Activated T-cell treated with anti-CD3 and anti-CD28 coated beads for 4 hours (primary cell): ENCODE measurements around the gene PACRG.
"Not testable (repeated sequence)": the region's sequence is repeated elsewhere in the genome, so short reads cannot be mapped to it uniquely, and the experiment has no call there.

Experiments used
- DNase-seq: peaks from one replicate; pipeline ENCODE4 v3.0.0-alpha.2; 2020

PACRG gene

GRCh38 chr6:162957062-162957461 lies 229.3 kb downstream of the PACRG start:
- DNase-seq, result no peak

- no peak for DNase-seq
These were observed 233.1 kb downstream of the PACRG start for GRCh38 chr6:162960679-162961457.

- DNase-seq, result no peak
These were observed 234.3 kb downstream of the PACRG start for GRCh38 chr6:162962093-162962492.

- no peak for DNase-seq
These were observed 236.1 kb downstream of the PACRG start for GRCh38 chr6:162963861-162964260.

- no peak for DNase-seq
These were observed 236.8 kb downstream of the PACRG start for GRCh38 chr6:162964488-162965140.

GRCh38 chr6:162965366-162965765 lies 237.6 kb downstream of the PACRG start:
- DNase-seq, result no peak

GRCh38 chr6:162970246-162970645 lies 242.5 kb downstream of the PACRG start:
- DNase-seq, result no peak

- no peak for DNase-seq
These were observed 243.6 kb downstream of the PACRG start for GRCh38 chr6:162971356-162971755.

- DNase-seq, result no peak
These were observed 245.5 kb downstream of the PACRG start for GRCh38 chr6:162973151-162973872.

GRCh38 chr6:162973980-162974379 lies 246.2 kb downstream of the PACRG start:
- DNase-seq, result no peak

- no peak for DNase-seq
These were observed 246.9 kb downstream of the PACRG start for GRCh38 chr6:162974685-162975084.

GRCh38 chr6:162976141-162976540 lies 248.4 kb downstream of the PACRG start:
- no peak for DNase-seq

GRCh38 chr6:162983234-162983633 lies 255.5 kb downstream of the PACRG start:
- not testable (repeated sequence) for DNase-seq

GRCh38 chr6:162998777-162999176 lies 271.0 kb downstream of the PACRG start:
- no peak for DNase-seq

GRCh38 chr6:162999575-163000285 lies 272.0 kb downstream of the PACRG start:
- no peak for DNase-seq

- no peak for DNase-seq
These were observed 273.6 kb downstream of the PACRG start for GRCh38 chr6:163001330-163001729.

GRCh38 chr6:163008186-163008585 lies 280.4 kb downstream of the PACRG start:
- DNase-seq, result no peak

GRCh38 chr6:163008626-163009025 lies 280.9 kb downstream of the PACRG start:
- DNase-seq, result no peak

- DNase-seq, result no peak
These were observed 282.4 kb downstream of the PACRG start for GRCh38 chr6:163010145-163010544.

- DNase-seq, result no peak
These were observed 287.0 kb downstream of the PACRG start for GRCh38 chr6:163014736-163015135.

GRCh38 chr6:163017801-163018200 lies 290.0 kb downstream of the PACRG start:
- no peak for DNase-seq

- no peak for DNase-seq
These were observed 292.2 kb downstream of the PACRG start for GRCh38 chr6:163019926-163020325.

GRCh38 chr6:163021054-163021453 lies 293.3 kb downstream of the PACRG start:
- no peak for DNase-seq
